ENCODE results near the gene PLA2G1B.
"Not testable (repeated sequence)": the region's sequence is repeated elsewhere in the genome, so short reads cannot be mapped to it uniquely, and the experiment has no call there.

The PLA2G1B gene

GRCh38 chr12:120358412-120359100 lies 31.0 kb upstream of the PLA2G1B start:
- DNase-seq = no peak

GRCh38 chr12:120357104-120357503 lies 29.5 kb upstream of the PLA2G1B start:
- DNase-seq = no peak

- peak; percentile 87 for DNase-seq
Observed at GRCh38 chr12:120356567-120357030, 29.0 kb upstream of the PLA2G1B start.

GRCh38 chr12:120353556-120354317 lies 26.2 kb upstream of the PLA2G1B start:
- no peak for DNase-seq

GRCh38 chr12:120353136-120353535 lies 25.6 kb upstream of the PLA2G1B start:
- no peak for DNase-seq

- DNase-seq = no peak
Observed at GRCh38 chr12:120352117-120352516, 24.5 kb upstream of the PLA2G1B start.

- DNase-seq = no peak
Observed at GRCh38 chr12:120350576-120351350, 23.2 kb upstream of the PLA2G1B start.

GRCh38 chr12:120347766-120348165 lies 20.2 kb upstream of the PLA2G1B start:
- no peak for DNase-seq

- DNase-seq = no peak
Observed at GRCh38 chr12:120346681-120347080, 19.1 kb upstream of the PLA2G1B start.

GRCh38 chr12:120346031-120346430 lies 18.5 kb upstream of the PLA2G1B start:
- DNase-seq = no peak

GRCh38 chr12:120343692-120344091 lies 16.1 kb upstream of the PLA2G1B start:
- no peak for DNase-seq

- no peak for DNase-seq
Observed at GRCh38 chr12:120343039-120343537, 15.5 kb upstream of the PLA2G1B start.

- no peak for DNase-seq
Observed at GRCh38 chr12:120342175-120343038, 14.8 kb upstream of the PLA2G1B start.

- DNase-seq = no peak
Observed at GRCh38 chr12:120339256-120339655, 11.7 kb upstream of the PLA2G1B start.

- no peak for DNase-seq
Observed at GRCh38 chr12:120337730-120338129, 10.2 kb upstream of the PLA2G1B start.

GRCh38 chr12:120336392-120336791 lies 8.8 kb upstream of the PLA2G1B start:
- DNase-seq = not testable (repeated sequence)

- DNase-seq = peak; percentile 66
Observed at GRCh38 chr12:120335447-120335846, 7.9 kb upstream of the PLA2G1B start.

- no peak for DNase-seq
Observed at GRCh38 chr12:120332523-120332922, 4.9 kb upstream of the PLA2G1B start.

- DNase-seq = no peak
Observed at GRCh38 chr12:120332041-120332440, 4.5 kb upstream of the PLA2G1B start.

- DNase-seq = no peak
Observed at GRCh38 chr12:120331390-120331789, 3.8 kb upstream of the PLA2G1B start.

- no peak for DNase-seq
Observed at GRCh38 chr12:120328228-120328627, 649 bp upstream of the PLA2G1B start.

GRCh38 chr12:120324841-120325417 lies 2.6 kb downstream of the PLA2G1B start:
- DNase-seq = no peak

Measured in stimulated activated CD4-positive, alpha-beta T cell treated with anti-CD3 and anti-CD28 coated beads, Interleukin-15, amount 100 ng/mL, for 24 hours (primary cell).